Left hindlimb (tissue), 1 donor: ENCODE data around the gene ACTL10.
A peak's percentile ranks its signal among the peaks of the same experiment; 100 is the strongest.
"Not testable (repeated sequence)": the region's sequence is repeated elsewhere in the genome, so short reads cannot be mapped to it uniquely, and the experiment has no call there.

Source experiments
- DNase-seq: peaks from one replicate; pipeline ENCODE4 v3.0.0-alpha.2; 2018

Gene ACTL10

GRCh38 chr20:33697129-33697528 is 30.4 kb downstream of the ACTL10 start:
- peak; percentile 70 for DNase-seq

- DNase-seq, result not testable (repeated sequence)
Observed at GRCh38 chr20:33698966-33699365, 32.2 kb downstream of the ACTL10 start.

DNA sequence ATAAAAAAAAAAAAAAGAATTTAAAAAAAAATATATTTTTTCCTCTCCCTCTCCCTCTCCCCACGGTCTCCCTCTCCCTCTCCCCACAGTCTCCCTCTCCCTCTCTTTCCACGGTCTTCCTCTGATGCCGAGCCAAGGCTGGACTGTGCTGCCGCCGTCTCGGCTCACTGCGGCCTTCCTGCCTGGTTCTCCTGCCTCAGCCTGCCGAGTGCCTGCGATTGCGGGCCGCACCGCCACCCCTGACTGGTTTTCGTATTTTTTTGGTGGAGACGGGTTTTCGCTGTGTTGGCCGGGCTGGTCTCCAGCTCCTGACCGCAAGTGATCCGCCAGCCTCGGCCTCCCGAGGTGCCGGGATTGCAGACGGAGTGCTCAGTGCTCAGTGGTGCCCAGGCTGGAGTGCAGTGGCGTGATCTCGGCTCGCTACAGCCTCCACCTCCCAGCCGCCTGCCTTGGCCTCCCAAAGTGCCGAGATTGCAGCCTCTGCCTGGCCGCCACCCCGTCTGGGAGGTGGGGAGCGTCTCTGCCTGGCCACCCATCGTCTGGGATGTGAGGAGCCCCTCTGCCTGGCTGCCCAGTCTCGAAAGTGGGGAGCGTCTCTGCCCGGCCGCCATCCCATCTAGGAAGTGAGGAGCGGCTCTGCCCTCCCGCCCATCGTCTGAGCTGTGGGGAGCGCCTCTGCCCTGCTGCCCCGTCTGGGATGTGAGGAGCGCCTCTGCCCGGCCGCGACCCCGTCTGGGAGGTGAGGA is 34.1 kb downstream of the ACTL10 start:
- DNase-seq, result not testable (repeated sequence)

DNA sequence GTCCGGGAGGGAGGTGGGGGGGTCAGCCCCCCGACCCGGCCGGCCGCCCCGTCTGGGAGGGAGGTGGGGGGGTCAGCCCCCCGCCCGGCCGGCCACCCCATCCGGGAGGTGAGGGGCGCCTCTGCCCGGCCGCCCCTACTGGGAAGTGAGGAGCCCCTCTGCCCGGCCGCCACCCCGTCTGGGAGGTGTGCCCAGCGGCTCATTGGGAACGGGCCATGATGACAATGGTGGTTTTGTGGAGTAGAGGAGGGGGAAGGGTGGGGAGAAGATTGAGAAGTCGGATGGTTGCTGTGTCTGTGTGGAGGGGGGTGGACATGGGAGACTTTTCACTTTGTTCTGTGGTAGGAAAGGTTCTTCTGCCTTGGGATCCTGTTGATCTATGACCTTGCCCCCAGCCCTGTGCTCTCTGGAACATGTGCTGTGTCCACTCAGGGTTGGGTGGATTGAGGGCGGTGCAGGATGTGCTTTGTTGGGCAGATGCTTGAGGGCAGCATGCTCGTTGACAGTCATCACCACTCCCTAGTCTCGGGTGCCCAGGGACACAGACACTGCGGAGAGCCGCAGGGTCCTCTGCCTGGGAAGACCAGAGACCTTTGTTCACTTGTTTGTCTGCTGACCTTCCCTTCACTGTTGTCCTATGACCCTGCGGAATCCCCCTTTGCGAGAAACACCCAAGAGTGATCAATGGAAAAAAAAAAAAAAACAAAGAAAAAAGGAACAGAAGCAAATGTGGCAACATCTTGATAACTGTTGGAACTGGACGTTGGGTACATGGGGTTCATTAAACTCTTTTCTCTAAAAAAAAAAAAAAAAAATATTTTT is 35.1 kb downstream of the ACTL10 start:
- DNase-seq, result no peak

GRCh38 chr20:33702861-33703260 is 36.1 kb downstream of the ACTL10 start:
- DNase-seq, result no peak

GRCh38 chr20:33703498-33704137 is 36.9 kb downstream of the ACTL10 start:
- DNase-seq, result no peak

DNA sequence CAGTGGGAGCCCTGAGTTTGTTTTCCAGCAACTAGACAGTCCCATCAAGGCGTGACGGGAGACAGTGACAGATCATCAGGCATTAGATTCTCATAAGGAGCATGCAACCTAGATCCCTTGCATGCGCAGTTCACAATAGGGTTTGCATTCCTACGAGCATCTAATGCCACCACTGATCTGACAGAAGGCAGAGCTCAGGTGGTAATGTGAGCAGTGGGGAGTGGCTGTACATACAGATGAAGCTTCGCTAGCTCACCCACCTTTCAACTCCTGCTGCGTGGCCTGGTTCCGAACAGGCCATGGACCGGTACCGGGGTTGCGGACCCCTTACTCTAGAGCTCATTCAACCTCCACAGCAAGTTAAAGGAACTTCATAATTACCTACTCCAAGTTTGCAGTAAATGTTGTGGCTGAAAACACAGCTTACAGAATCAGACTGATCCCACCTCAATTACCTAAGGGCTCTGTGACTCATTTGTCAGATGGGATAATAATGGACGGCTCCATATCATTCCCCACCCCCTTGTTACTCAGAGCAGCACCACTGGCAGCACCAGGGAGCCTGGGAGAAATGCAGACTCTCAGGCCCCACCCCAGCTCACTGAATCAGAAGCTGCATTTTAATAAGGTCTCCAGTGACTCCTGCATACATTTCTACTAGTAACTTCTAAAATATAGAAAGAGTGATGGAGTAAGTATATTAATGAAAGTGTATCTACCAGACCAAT is 37.6 kb downstream of the ACTL10 start:
- DNase-seq, result no peak

DNA sequence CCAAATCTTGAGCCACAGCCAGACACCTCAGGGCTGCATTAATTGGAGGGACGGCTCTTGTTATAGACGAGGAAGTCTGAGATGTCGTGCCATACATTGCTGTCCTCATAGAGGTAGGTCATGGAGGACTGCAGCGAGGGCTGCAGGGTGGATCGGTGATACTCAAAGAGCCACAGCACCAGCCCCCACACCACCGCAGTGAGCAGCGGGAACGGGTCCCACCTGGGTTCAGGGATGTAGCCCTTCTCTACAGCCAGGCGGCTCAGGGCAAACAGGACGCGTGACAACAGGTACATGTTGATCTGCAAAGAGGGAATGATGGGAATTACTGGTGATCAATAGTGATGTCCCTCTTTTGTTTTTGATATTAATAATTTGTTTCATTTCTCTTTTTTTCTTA is 40.9 kb downstream of the ACTL10 start:
- no peak for DNase-seq

GRCh38 chr20:33709398-33709797 is 42.7 kb downstream of the ACTL10 start:
- no peak for DNase-seq

DNA sequence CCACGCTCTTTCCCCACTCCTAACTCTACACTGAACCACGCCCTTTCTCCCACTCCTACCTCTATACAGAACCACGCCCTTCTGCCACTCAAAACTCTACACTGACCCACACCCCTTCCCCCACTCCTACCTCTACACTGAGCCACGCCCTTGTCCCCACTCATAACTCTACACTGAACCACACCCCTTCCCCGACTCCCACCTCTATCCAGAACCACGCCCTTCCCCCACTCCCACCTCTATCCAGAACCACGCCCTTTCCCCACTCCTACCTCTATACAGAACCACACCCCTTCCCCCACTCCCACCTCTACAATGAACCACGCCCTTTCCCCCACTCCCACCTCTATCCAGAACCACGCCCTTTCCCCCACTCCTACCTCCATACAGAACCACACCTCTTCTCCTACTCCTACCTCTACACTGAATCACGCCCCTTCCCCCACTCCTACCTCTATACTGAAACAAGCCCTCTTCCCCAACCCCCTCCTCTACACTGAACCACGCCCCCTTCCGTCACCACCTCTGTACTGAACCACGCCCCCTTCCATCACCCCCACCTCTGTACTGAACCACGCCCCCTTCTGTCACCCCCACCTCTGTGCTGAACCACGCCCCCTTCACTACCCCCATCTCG is 43.3 kb downstream of the ACTL10 start:
- DNase-seq, result no peak

GRCh38 chr20:33710681-33711445 is 44.1 kb downstream of the ACTL10 start:
- no peak for DNase-seq

DNA sequence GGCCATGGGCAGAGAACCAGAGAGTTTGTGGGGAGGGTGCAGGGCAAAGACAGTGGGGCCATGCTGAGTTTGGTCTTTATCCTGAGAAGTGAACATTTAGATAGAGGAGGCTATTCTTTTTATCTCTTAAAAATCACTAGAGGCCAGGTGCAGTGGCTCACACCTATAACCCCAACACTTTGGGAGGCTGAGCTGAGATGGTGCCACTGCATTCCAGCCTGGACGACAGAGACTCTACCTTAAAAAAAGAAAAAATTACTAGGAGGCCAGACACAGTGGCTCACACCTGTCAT is 44.6 kb downstream of the ACTL10 start:
- no peak for DNase-seq

DNA sequence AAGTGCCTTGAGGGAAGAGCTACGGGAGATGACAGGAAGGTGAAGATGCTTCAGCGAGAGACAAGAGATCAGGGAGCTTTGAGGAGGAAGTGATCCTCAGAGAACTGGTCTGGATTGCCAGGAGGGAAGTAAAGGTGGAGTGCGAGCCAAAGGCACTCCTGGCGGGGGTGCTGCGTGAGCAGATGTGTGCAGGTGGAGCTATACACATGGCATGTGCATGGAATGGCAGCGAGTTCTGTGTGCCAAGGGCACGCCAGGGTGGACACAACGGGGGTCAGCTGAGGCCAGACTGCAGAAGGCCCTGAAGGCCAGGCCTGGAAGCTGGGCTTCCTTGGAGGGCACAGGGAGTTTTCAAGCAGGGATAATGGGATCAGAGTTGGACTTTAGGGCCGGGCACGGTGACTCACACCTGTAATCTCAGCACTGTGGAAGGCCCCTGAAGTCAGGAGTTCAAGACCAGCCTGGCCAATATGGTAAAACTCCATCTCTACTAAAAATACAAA is 47.2 kb downstream of the ACTL10 start:
- no peak for DNase-seq

DNA sequence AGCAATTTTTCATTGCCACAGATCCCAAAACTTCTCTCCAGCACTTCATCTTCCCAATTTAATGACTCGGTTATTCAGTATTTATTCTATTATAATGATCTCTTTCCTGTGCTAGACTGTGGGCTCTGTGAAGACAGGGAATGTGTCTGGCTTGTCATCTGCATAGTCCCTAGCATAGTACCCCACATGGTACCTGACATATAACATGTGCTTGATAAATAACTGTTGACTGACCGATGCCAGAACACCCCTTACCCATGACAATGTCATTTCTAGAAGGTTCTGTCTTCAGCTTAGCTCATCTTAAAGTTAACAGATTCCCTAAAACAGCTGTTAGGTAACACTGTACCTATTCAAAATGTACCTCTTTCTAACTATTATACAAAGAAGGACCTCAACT is 49.8 kb downstream of the ACTL10 start:
- DNase-seq, result no peak
